Measurements from ENCODE around the gene SLIT3.
A peak's percentile ranks its signal among the peaks of the same experiment; 100 is the strongest.

Gene SLIT3

DNA sequence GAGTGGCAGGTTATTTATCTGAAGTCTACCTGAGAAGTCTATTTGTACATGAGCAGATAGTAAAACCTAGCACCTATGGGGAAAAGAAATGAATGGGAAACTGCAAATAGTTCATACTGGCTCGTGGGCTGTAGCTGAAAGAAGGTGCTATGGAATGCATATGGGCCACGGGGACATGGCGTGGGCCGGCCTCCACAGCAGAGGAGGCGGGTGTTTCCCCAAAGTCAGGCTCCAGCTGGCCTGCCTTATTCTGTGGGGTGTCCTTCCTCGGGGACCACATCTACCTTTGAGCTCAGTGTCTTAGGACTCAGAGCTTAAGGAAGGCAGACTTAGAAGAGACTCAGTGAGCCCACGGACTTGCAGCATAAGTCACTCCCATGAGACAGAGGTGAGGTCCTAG lies 371.3 kb downstream of the SLIT3 start:
- no peak for DNase-seq (ENCODE audit: low spot score)

DNA sequence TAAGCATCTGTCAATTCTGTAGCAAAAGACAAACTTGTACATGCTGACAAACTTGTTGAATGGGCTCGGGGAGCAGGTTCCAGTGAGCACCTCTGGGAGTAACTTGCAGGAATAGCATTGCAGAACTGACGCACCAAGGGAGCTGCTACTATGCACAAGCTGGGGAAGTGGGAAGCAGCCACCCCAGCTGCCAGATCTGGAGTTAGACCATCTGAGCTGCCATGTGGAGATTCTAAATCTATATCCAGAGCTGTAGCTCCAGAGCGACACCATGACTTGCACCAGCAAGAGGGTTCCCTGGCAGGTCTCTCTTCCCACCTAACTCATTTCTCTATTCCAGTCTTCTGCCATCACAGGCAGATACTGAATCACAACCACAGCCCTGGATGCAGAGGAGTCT lies 375.8 kb downstream of the SLIT3 start:
- DNase-seq (ENCODE audit: low spot score): no peak

DNA sequence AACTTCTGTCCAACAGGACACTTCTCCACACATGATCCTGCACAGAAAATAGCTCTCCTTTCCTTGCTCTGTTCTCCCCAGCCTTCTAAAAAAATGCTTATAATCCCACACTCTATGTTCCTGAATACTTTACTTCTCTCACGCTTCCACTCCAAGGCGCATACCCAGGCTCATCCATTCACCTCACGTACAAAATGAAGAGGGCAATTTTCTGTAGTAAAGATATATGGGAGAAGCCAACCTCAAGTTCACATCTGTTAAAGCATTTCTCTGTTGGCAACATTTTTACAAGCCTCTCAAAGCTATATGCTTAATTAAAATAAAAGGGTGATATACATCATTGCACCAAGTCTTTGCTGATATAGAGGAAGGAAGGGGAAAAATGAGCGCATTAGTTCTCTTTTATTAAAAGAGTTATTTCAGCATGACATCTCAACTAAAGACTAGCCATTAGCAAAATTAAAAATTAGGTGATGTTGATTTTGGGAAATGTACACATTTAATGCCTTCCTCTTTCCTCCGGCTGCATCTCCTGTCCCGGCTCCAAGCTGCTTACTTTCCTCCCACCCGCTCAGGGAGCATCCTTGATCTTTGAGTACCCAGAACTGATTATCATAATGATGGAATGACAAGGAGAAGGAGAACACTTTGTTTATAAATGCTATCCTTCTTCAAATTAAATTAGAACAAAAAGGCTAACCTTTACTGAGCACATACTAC lies 379.6 kb downstream of the SLIT3 start:
- DNase-seq (ENCODE audit: low spot score): no peak

DNA sequence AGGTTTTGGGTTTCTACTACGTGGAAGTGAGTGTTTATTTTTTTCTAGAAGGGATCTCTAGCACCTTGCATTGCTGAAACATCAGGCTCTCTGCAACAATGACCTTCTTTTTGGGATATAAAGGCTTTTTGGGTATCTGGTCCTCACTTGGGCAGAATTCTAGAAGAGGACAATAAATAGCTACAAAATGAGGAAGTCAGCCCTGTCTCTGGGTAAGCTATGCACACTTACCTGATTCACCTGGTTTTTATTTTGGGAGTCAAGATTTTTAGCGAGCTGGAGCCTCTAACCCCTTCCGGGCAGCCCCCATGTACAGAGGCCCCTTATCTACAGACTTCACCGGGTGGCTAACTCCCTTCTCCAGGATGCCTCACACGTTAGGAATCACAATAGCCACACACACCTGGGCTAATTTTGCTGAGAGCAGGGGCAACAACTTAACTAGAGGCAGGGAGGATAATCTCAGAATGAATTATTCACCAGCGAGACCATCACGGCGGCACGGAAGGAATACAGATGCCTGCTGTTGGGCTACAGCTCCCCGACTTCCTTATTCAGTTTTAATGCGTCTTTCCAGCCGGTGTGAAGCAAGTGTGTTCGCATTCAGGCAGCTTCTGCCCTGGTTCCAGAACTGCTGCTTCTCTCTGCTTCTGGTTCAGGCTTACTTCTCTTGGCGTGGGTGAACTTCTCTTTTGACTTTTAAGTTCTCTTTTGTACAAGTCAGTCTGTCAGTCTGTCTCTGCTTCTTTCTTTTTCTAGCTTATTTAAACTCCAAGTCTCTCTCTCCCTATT lies 380.7 kb downstream of the SLIT3 start:
- DNase-seq (ENCODE audit: low spot score): peak; percentile 44

DNA sequence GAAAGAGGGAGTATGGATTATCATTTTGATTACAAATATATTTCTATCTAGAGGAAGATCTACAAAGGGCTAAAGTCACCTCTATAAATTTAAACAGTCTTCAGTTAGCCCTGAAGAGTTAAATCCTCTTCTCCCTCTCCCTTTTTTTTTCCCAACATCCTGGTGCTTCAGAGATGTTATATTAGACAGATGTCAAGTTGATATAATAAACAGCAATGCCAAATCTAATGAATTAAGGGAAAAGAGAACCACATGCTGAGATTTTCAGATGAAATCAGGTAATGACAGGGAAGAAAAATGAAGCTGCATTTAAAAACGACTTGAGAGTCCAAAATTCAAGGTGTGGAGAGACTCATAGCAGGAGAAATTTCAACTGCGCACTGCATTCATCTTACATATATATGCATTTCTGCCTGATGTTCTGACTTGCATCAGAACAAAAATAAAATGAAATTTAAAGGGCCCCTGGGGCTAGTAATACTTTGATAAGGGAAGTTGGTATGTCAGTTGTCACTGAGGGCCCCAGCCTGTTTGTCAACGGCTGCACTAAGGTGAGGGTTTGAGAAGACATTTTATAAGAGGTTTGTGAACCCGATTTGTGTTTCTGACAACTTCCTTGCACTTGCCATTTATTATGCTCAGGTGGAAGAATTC lies 382.9 kb downstream of the SLIT3 start:
- no peak for DNase-seq (ENCODE audit: low spot score)

DNA sequence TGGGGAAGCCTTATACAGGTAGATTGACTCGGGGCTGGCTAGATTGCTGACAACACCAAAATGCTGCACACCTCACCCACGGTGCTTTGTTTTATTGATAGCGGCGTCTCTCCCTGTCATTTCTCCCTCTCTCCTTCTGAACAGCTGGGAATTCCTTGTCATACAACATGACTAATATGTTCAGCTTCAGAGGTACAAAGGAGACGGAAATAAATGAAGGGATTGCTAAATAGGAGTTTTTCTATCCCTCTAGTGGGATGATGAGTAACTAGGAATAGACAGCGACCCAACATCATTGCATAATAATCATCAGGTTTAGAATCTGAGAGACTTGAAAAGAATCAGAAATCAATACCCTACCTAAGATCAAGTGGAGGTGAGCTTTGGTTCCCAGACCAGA lies 384.1 kb downstream of the SLIT3 start:
- DNase-seq (ENCODE audit: low spot score): peak; percentile 18

DNA sequence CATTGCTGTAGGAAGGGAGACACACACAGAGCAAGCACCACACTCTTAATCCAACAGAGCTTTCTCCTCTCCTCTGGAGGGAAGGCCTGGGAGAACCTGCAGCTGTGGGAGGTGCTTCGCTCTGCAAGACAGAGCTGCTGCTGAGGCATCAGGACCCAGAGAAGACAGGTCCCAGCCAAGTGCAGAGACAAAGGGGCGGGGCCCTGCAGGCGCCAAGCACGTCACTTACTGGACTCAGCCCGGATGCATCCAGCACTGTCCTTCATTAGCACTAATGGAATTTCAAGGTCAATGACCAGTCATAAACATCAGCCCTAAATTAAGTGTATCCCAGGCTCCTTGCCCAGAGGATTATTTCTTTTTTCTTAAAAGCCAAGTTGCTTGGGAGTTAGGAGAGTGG lies 384.7 kb downstream of the SLIT3 start:
- no peak for DNase-seq (ENCODE audit: low spot score)

DNA sequence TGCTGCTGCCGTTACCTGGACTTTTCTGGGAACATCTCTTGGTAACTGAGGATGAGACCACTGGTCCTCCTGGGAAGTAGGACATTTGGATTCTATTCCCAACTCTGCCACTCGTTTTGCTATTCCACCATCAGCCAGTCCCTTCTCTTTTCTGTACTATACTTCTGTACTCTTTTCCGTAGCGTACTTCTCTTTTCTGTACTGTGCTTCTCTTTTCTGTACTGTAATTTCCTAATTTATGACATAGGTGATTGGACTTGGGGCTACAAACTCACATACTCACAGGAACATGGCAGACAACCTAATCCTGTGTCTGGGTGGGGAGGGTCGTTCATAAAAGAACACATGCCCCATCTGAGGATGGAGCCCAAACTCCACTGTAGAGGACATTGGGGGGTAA lies 386.4 kb downstream of the SLIT3 start:
- no peak for DNase-seq (ENCODE audit: low spot score)

DNA sequence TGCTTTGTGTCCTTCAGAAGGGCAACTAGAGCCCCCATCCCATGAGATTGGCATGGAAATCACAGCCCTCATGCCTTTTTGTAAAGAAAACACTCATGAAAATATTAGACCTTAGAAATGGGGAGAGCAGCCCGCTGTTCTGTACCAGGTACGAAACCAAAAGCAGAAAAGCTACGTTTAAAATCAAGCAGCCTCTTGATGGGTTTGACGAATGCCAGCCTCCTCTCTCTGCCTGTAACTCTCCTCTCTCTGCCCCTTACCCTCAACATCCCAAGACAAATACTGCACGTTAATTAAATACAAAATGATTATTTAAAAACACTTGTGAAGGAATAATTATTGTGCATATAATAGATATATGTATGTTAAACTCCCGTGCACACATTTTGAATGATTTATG lies 390.1 kb downstream of the SLIT3 start:
- no peak for DNase-seq (ENCODE audit: low spot score)

DNA sequence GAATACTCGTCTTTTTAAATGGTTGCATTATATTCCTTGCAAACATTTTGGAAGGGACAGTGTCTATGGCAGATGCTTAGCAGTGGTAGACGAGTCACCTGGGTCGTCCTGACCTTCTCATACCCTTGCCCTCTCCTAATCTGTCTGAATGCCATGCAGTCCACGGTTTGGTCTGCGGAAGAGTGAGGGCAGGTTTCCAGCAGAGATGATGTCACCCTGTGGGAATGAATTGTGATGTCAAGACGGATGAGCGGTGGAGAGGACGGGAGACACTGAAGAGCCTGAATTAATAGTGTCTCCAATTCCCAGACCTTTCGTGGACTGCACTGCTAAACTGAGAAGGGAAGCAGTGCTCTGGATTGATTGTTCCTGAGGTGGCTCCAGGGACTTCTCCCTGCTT lies 392.7 kb downstream of the SLIT3 start:
- DNase-seq (ENCODE audit: low spot score): no peak

DNA sequence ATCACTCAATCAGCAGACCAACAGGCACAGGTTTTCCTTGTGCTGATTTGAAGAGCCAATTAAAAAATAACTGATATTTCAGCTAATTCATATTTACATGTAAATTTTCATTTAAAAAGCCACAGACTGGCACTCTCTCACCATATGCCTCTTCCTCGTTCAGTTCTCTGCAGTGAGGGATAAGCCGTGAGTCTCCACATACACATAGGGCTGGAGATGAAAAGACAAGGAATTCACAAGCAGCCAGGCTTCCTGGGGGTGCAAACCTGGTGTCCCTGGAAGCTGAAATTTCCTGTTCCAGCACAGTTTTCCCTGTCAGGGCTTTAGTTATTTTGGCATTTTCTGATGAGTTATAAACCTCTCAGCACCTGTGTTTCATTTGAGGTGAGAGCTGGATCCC lies 397.9 kb downstream of the SLIT3 start:
- no peak for DNase-seq (ENCODE audit: low spot score)

DNA sequence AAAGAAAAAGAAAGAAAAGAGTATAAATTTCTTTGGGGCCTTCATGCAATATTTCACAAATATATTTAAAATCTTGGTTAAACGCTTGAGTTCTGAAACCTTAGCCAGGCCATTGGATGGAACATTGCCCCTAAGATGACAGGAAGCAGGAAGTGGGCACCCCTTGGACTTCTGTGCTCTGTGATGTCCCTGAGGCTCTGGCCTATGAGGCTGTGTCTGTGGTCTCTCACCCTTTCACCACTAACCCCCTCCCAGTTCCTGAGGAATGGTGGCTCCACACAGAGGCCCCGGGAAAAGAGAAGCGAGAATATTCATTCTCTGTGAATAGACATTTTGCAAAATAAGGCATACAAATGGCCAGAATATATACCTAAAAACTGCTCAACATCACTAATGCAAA lies 401.3 kb downstream of the SLIT3 start:
- no peak for DNase-seq (ENCODE audit: low spot score)

DNA sequence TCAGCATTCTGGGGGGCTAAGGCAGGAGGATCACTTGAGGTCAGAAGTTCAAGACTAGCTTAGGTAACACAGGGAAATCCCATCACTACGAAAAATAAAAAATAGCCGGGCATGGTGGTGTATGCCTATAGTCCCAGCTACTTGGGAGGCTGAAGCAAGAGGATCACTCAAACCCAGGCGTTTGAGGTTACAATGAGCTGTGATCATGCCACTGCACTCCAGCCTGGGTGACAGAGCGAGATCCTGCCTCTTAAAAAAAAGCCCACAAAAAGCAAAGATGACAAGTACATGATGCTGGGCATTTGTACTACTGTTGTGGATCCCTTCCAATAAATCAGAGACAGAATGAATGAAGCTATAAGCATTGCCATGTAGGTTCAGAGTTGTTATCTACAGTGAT lies 401.7 kb downstream of the SLIT3 start:
- DNase-seq (ENCODE audit: low spot score): no peak

DNA sequence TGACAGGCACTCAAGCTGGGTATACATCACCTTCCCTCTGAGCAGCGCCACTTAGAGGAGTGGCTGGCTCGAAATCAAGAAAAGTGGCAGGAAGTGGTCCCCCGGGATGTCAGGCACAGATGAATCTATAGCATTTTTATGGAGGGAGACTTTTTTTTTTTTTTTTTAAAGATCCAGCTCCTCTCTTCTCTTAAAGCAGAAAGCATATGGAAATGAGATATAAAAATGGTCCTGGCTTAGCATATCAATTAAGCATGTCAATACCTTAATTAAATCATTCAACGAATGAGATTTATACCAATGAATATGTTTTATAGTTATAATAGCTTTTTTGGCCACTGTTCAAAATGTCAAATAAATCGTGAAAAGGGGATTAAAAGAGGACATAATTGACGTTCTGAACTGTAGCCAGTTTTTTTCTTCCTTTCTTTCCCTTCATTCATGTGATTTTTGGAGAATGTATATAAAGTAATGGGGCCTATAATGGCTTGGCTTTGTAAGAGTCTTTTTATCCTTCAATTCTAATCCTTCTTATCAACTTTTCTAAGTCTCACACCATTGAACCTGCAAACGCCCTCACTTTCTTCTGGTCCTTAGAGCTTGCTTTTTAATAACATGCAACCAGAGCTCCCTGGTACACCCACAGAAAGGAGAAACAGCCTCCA lies 402.6 kb downstream of the SLIT3 start:
- DNase-seq (ENCODE audit: low spot score): no peak

DNA sequence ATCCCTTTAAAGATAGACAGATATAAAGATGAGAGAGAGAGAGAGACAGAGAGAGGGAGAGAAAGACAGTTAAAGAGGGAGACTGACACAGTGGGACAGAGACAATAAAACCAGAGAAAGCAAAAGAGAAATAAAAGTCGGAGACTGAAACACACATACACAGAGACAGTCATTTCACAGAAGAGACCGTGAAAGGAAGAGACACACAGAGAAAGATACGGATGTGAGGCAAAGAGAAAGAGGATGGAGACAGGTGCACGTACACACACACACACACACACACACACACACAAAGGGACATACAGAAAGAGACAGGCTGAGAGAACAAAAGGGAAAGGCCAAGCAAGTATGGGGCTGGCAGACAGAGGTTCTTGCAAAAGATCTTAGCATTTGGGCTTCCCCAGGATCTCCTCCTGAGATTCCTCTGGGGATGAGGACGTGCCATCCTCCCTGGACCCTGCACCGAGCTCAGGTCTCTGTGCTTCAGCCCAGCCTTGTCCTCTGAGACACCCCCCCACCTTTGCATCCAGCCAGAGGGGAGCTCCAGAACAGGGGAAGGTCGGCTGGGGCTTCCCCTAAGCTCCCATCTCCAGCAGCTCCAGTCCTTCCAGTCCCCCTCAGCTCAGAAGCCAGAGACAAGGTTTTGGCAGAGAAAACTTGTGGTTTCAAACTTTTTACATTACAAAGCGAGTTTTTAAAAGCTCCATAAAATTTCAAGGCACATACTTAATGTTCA lies 403.4 kb downstream of the SLIT3 start:
- DNase-seq (ENCODE audit: low spot score): no peak

DNA sequence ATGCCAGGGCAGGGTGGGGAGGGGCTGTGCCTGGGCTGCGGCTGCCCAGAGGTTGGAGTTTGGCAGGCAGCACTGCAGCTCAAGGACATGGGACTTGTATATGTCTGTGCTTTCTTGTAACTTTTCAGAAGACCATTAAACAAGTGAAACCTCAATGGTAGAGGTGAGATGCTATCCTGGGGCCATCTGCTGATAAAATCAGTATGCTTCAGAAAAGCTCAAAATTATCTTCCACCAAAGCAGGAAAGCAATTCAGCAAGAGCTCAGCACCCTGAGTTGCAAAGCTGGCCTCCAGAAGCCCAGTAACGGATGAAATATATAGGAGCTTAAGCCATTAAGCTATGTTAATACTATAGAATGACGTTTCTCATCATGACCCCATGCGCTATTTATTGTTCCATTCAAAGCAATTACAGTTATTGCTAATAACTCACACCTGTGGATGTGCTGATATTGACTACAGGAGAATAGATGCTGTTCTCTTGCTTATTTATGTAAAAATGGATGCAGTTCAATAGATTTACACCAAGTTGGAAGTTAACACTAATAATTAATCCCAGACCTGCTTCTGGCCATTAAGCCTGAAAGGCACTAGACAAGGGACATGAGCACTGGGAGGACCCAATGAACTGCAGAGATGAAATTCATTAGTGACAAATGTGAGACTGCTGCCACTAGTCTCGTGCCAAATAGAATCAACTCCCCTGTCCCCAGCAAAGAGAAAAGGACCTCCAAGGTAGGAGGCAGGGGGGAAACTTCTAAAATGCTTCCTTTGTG lies 405.5 kb downstream of the SLIT3 start:
- no peak for DNase-seq (ENCODE audit: low spot score)

DNA sequence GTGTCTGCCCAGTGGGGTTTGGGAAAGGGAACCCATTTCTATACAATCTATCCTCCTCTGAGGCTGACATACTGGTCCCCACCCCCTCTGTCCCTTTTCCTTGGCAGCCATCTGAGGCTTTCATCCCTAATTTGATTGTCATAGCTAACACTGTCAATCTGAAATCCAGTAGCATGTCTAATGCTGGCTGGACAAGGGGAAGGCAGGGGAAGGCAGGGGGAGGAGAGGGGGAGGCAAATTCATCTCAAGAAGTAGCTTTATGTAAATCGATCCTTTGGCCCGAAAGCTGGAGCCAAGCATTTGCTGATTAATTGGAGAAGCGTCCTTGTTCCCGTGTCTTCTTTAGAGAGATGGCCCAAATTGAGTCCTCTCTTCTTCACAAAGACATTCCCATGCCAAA lies 407.7 kb downstream of the SLIT3 start:
- no peak for DNase-seq (ENCODE audit: low spot score)

DNA sequence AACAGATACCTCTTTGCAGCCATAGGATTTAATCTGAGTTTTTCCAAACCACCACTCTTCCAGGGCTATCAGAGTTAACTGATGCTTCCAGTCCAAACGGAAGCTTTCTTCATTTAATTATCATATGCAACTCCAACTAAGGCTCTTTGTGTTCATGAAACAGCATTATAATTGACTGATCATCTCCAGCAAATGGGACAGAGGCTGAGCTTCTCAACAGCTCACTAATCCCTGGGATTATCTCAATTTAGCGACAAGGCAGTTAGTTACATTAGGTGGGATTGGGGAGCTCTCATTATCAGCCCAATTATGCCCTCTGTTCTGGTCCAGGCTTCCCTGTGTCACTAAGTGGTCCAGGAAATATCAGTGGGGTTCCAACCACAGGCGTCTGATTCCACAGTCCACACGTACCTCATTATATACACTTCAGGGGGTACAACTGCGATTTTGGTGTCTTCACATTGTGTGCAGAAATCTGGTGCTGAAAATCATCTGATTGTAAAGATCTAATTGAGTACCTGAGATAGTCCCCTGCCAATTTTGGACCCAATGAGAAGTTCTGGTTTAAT lies 408.2 kb downstream of the SLIT3 start:
- DNase-seq (ENCODE audit: low spot score): no peak

DNA sequence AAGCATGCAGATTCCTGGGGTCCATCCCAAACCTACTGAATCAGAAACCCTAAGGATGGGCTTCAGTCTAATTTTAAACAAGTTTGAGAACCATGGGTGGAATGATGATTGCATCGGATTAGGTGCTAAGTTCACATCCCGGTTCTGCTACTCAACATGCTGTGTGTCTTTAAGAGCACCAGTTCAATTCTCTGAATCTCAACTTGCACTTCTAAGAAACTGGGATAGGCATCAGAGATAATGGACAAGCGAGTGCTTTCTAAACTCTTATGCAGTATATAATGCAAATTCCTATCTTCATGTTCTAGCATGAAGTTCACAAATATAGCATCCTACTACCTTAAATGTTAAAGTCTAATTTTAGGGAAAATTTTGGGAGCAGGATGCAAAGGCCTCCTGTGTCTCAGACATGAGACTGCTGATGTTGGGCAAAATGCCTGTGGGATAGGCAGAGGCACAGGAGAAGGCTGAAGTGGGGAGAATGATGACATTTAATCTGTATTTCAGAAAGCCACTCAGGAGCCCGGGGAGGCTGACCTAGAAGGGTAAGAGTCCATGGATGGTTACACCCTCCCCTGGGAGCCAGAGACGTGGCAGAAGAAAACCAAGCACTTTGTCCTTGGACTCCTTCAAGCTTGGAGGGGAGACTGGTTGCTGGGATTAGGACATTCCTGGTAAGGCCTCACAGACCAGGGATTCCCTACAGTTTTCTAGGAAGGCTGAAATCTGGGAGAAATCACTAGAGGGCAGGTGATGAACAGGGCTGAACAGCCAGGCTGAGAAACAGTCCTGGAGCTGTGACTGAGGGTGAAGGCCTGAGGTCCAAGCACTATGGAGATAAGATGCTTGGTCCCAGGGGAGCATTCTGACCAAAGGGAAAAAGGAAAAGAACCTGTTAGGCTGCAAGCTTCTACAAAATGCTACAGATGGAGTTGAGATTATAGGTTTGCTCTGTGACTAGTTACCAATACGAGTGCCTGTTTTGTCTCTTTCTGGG lies 409.8 kb downstream of the SLIT3 start:
- DNase-seq (ENCODE audit: low spot score): no peak

DNA sequence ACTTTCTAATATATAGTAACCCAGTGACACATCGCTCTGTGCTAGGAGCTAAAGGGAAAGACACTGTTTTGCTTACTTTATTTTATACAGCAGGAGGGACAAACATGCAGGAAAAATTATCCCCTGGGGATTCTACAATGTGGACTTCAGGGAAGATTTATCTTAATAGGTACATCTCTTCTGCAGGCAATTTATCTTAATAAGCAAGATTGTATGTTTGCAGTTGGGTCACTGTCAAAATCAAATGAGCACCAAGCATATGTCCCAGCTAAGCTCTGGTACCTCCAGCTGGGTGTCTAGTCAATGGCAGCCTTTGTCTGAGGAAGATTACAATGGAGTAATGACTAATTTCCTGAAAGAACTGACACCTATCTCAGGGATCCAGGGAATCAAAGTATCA lies 411.9 kb downstream of the SLIT3 start:
- DNase-seq (ENCODE audit: low spot score): no peak
